ENCODE data around the gene SHISA9. TPM values are rescaled to one million over a fixed set of nuclear protein-coding genes. Genes with fewer than 3 reads are reported as not detected.

SHISA9 gene
- total and polyA plus RNA-seq, 3 experiments from 2014 or later = 0.04 to 0.35 TPM; not detected in 1

GRCh38 chr16:13194766-13195165 lies 293.4 kb downstream of the SHISA9 start:
- H3K4me3 ChIP-seq (ENCODE audit: low read length) = no peak overlapping the region
- Mint-ChIP-seq H3K27me3 (peaks cover 0 to 1% of the 10 kb centered on the region in 2 donors), H3K36me3 (no peaks in the 10 kb centered on the region), H3K27ac (no peak overlapping the region), H3K4me1 (no peaks in the 10 kb centered on the region), H3K9me3 (peaks cover 3 to 16% (median 5%) of the 10 kb centered on the region in 5 donors), H3K4me3 (no peak overlapping the region)
- H3K27ac ChIP-seq (ENCODE audit: low read depth, low read length) = no peak overlapping the region
- H3K9me3 ChIP-seq (ENCODE audit: low read length) = no peaks in the 10 kb centered on the region
- POLR2A ChIA-PET = no interaction called here
- CTCF ChIA-PET = no interaction called here
- H3K36me3 ChIP-seq (ENCODE audit: insufficient read depth, low read length) = no peaks in the 10 kb centered on the region
- DNase-seq = no peak
- no peaks in the 10 kb centered on the region for H3K27me3 ChIP-seq (ENCODE audit: insufficient read depth, low read length, poor library complexity, severe bottlenecking)
- H3K4me1 ChIP-seq (ENCODE audit: insufficient read depth, low read length) = no peaks in the 10 kb centered on the region

- Mint-ChIP-seq H3K4me1 (no peaks in the 10 kb centered on the region), H3K9me3 (peaks cover 0 to 4% (median 0%) of the 10 kb centered on the region in 5 donors), H3K4me3 (no peak overlapping the region), H3K27me3 (no peaks in the 10 kb centered on the region), H3K36me3 (no peaks in the 10 kb centered on the region), H3K27ac (no peak overlapping the region)
- H3K9me3 ChIP-seq (ENCODE audit: low read length) = no peaks in the 10 kb centered on the region
- no peaks in the 10 kb centered on the region for H3K4me1 ChIP-seq (ENCODE audit: insufficient read depth, low read length)
- no peak for DNase-seq
- H3K27ac ChIP-seq (ENCODE audit: low read depth, low read length) = no peak overlapping the region
- no peaks in the 10 kb centered on the region for H3K36me3 ChIP-seq (ENCODE audit: insufficient read depth, low read length)
- POLR2A ChIA-PET = no interaction called here
- CTCF ChIA-PET = no interaction called here
- no peak overlapping the region for H3K4me3 ChIP-seq (ENCODE audit: low read length)
- H3K27me3 ChIP-seq (ENCODE audit: insufficient read depth, low read length, poor library complexity, severe bottlenecking) = no peaks in the 10 kb centered on the region
Observed at GRCh38 chr16:13203725-13204124, 302.3 kb downstream of the SHISA9 start.

GRCh38 chr16:13205352-13205751 lies 304.0 kb downstream of the SHISA9 start:
- ChIA-PET POLR2A (no interaction called here), CTCF (no interaction called here)
- no peak overlapping the region for H3K4me3 Mint-ChIP-seq
- H3K4me3 ChIP-seq (ENCODE audit: low read length) = no peak overlapping the region
- H3K36me3 ChIP-seq (ENCODE audit: insufficient read depth, low read length) = no peaks in the 10 kb centered on the region
- H3K4me1 ChIP-seq (ENCODE audit: insufficient read depth, low read length) = no peaks in the 10 kb centered on the region
- H3K27me3 Mint-ChIP-seq = no peaks in the 10 kb centered on the region
- no peaks in the 10 kb centered on the region for H3K27me3 ChIP-seq (ENCODE audit: insufficient read depth, low read length, poor library complexity, severe bottlenecking)
- no peaks in the 10 kb centered on the region for H3K9me3 ChIP-seq (ENCODE audit: low read length)
- no peaks in the 10 kb centered on the region for H3K4me1 Mint-ChIP-seq
- H3K36me3 Mint-ChIP-seq = no peaks in the 10 kb centered on the region
- no peak overlapping the region for H3K27ac Mint-ChIP-seq
- no peak for DNase-seq
- H3K27ac ChIP-seq (ENCODE audit: low read depth, low read length) = no peak overlapping the region
- H3K9me3 Mint-ChIP-seq = peaks cover 0 to 5% (median 1%) of the 10 kb centered on the region in 5 donors

- H3K4me1 ChIP-seq (ENCODE audit: insufficient read depth, low read length) = no peaks in the 10 kb centered on the region
- DNase-seq = no peak
- Mint-ChIP-seq H3K4me1 (no peaks in the 10 kb centered on the region), H3K36me3 (no peaks in the 10 kb centered on the region), H3K4me3 (no peak overlapping the region), H3K27ac (no peak overlapping the region), H3K27me3 (no peaks in the 10 kb centered on the region), H3K9me3 (peaks cover 0 to 7% (median 1%) of the 10 kb centered on the region in 5 donors)
- CTCF ChIA-PET = no interaction called here
- no peaks in the 10 kb centered on the region for H3K27me3 ChIP-seq (ENCODE audit: insufficient read depth, low read length, poor library complexity, severe bottlenecking)
- POLR2A ChIA-PET = no interaction called here
- H3K36me3 ChIP-seq (ENCODE audit: insufficient read depth, low read length) = no peaks in the 10 kb centered on the region
- H3K9me3 ChIP-seq (ENCODE audit: low read length) = no peaks in the 10 kb centered on the region
- no peak overlapping the region for H3K4me3 ChIP-seq (ENCODE audit: low read length)
- no peak overlapping the region for H3K27ac ChIP-seq (ENCODE audit: low read depth, low read length)
Observed at GRCh38 chr16:13206606-13207005, 305.2 kb downstream of the SHISA9 start.

GRCh38 chr16:13207151-13207550 lies 305.8 kb downstream of the SHISA9 start:
- ChIA-PET POLR2A (no interaction called here), CTCF (no interaction called here)
- no peak overlapping the region for H3K4me3 Mint-ChIP-seq
- no peak for DNase-seq
- Histone ChIP-seq H3K9me3 (ENCODE audit: low read length) (no peaks in the 10 kb centered on the region), H3K4me3 (ENCODE audit: low read length) (no peak overlapping the region), H3K4me1 (ENCODE audit: insufficient read depth, low read length) (no peaks in the 10 kb centered on the region), H3K36me3 (ENCODE audit: insufficient read depth, low read length) (no peaks in the 10 kb centered on the region), H3K27me3 (ENCODE audit: insufficient read depth, low read length, poor library complexity, severe bottlenecking) (no peaks in the 10 kb centered on the region), H3K27ac (ENCODE audit: low read depth, low read length) (no peak overlapping the region)
- no peak overlapping the region for H3K27ac Mint-ChIP-seq
- H3K27me3 Mint-ChIP-seq = no peaks in the 10 kb centered on the region
- no peaks in the 10 kb centered on the region for H3K4me1 Mint-ChIP-seq
- no peaks in the 10 kb centered on the region for H3K36me3 Mint-ChIP-seq
- peaks cover 0 to 8% (median 1%) of the 10 kb centered on the region in 5 donors for H3K9me3 Mint-ChIP-seq

- no peaks in the 10 kb centered on the region for H3K27me3 Mint-ChIP-seq
- CTCF ChIA-PET = no interaction called here
- no peak overlapping the region for H3K4me3 ChIP-seq (ENCODE audit: low read length)
Observed at GRCh38 chr16:13223666-13224065, 322.3 kb downstream of the SHISA9 start.

GRCh38 chr16:13229039-13229438 lies 327.6 kb downstream of the SHISA9 start:
- Histone ChIP-seq H3K4me3 (ENCODE audit: low read length) (no peak overlapping the region), H3K27ac (ENCODE audit: low read depth, low read length) (no peak overlapping the region), H3K27me3 (ENCODE audit: insufficient read depth, low read length, poor library complexity, severe bottlenecking) (no peaks in the 10 kb centered on the region), H3K4me1 (ENCODE audit: insufficient read depth, low read length) (no peaks in the 10 kb centered on the region), H3K9me3 (ENCODE audit: low read length) (no peaks in the 10 kb centered on the region), H3K36me3 (ENCODE audit: insufficient read depth, low read length) (no peaks in the 10 kb centered on the region)
- DNase-seq = no peak
- POLR2A ChIA-PET = no interaction called here
- no peak overlapping the region for H3K27ac Mint-ChIP-seq
- no peaks in the 10 kb centered on the region for H3K36me3 Mint-ChIP-seq
- H3K4me1 Mint-ChIP-seq = no peaks in the 10 kb centered on the region
- H3K4me3 Mint-ChIP-seq = no peak overlapping the region
- CTCF ChIA-PET = no interaction called here
- H3K27me3 Mint-ChIP-seq = peaks cover 0 to 1% of the 10 kb centered on the region in 2 donors
- H3K9me3 Mint-ChIP-seq = peaks cover 2 to 10% (median 4%) of the 10 kb centered on the region in 5 donors

More at GRCh38 chr16:13223666-13224065, 322.3 kb downstream of the SHISA9 start:
- Histone ChIP-seq H3K36me3 (ENCODE audit: insufficient read depth, low read length) (no peaks in the 10 kb centered on the region), H3K27ac (ENCODE audit: low read depth, low read length) (no peak overlapping the region), H3K4me1 (ENCODE audit: insufficient read depth, low read length) (no peaks in the 10 kb centered on the region), H3K9me3 (ENCODE audit: low read length) (no peaks in the 10 kb centered on the region), H3K27me3 (ENCODE audit: insufficient read depth, low read length, poor library complexity, severe bottlenecking) (no peaks in the 10 kb centered on the region)
- Mint-ChIP-seq H3K27ac (no peak overlapping the region), H3K9me3 (peaks cover 2 to 10% (median 6%) of the 10 kb centered on the region in 5 donors), H3K36me3 (no peaks in the 10 kb centered on the region), H3K4me1 (no peaks in the 10 kb centered on the region), H3K4me3 (no peak overlapping the region)
- no peak for DNase-seq
- POLR2A ChIA-PET = no interaction called here

- POLR2A ChIA-PET = no interaction called here
- H3K27ac ChIP-seq (ENCODE audit: low read depth, low read length) = no peak overlapping the region
- Mint-ChIP-seq H3K9me3 (peaks cover 4 to 16% (median 4%) of the 10 kb centered on the region in 5 donors), H3K27me3 (peaks cover 0 to 1% of the 10 kb centered on the region in 2 donors), H3K27ac (no peak overlapping the region), H3K4me3 (no peak overlapping the region), H3K36me3 (no peaks in the 10 kb centered on the region), H3K4me1 (no peaks in the 10 kb centered on the region)
- no peaks in the 10 kb centered on the region for H3K4me1 ChIP-seq (ENCODE audit: insufficient read depth, low read length)
- H3K9me3 ChIP-seq (ENCODE audit: low read length) = no peaks in the 10 kb centered on the region
- no peaks in the 10 kb centered on the region for H3K27me3 ChIP-seq (ENCODE audit: insufficient read depth, low read length, poor library complexity, severe bottlenecking)
- H3K36me3 ChIP-seq (ENCODE audit: insufficient read depth, low read length) = no peaks in the 10 kb centered on the region
- no peak overlapping the region for H3K4me3 ChIP-seq (ENCODE audit: low read length)
- CTCF ChIA-PET = no interaction called here
- DNase-seq = no peak
Observed at GRCh38 chr16:13231365-13231764, 330.0 kb downstream of the SHISA9 start.

- no peaks in the 10 kb centered on the region for H3K4me1 ChIP-seq (ENCODE audit: insufficient read depth, low read length)
- no peak overlapping the region for H3K4me3 ChIP-seq (ENCODE audit: low read length)
- Mint-ChIP-seq H3K27ac (no peak overlapping the region), H3K36me3 (no peaks in the 10 kb centered on the region), H3K9me3 (peaks cover 1 to 20% (median 8%) of the 10 kb centered on the region in 5 donors), H3K27me3 (peaks cover 0 to 1% of the 10 kb centered on the region in 2 donors), H3K4me1 (no peaks in the 10 kb centered on the region), H3K4me3 (peak overlapping the region in 1 of 7 donors; percentile 36)
- no peak for DNase-seq
- no peak overlapping the region for H3K27ac ChIP-seq (ENCODE audit: low read depth, low read length)
- H3K27me3 ChIP-seq (ENCODE audit: insufficient read depth, low read length, poor library complexity, severe bottlenecking) = no peaks in the 10 kb centered on the region
- H3K36me3 ChIP-seq (ENCODE audit: insufficient read depth, low read length) = no peaks in the 10 kb centered on the region
- ChIA-PET POLR2A (no interaction called here), CTCF (no interaction called here)
- H3K9me3 ChIP-seq (ENCODE audit: low read length) = no peaks in the 10 kb centered on the region
Observed at GRCh38 chr16:13234999-13235398, 333.6 kb downstream of the SHISA9 start.
